ENCODE results near the gene PINK1.
A peak's percentile ranks its signal among the peaks of the same experiment; 100 is the strongest.

PINK1 gene

DNA sequence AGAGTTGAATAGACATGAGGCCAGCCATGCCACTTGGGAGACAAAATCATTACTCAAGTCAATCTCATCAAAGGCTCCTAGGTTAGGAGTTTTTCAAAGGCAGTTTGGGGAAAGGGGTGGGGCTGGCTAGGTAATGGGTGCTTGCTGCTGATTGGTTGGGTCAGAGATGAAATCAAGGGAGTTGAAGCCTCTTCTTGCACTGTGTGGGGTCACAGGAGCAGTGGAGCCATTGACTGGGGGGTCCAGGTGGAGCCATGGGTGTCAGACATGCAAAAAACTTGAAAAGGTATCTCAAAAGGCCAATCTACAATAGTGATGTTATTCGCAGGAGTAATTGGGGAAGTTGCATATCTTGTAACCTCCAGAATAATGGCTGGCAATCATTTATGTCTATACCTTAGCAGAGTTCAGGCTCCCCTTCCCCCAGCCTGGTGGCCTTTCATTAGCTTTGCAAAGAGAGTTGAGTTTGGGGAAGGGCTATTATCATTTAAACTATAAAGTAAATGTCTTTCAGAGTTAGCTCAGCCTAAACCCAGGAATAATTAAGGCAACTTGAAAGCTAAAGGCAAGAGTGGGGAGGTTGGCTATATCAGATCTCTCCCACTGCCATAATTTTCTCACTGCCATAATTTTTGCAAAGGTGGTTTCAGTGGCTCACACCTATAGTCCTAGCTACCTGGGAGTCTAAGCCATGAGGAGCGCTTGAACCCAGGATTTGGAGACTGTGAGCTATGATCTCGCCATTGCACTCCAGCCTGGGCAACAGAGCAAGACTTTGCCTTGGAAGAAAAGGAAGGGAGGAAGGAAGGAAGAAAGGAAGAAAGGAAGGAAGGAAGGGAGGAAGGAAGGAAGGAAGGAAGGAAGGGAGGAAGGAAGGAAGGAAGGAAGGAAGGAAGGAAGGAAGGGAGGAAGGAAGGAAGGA lies 7.8 kb upstream of the PINK1 start:
- ChIA-PET POLR2A (no interaction called here), CTCF (interaction anchor here (0.8 to 18.7 kb wide), 6 partner anchors 8 to 104 kb away, joined by 3 to 224 read pairs (median 7); partner anchors contain the start of gene PINK1)
- no peak overlapping the region for H3K4me3 ChIP-seq (ENCODE audit: low read depth, low read length)
- DNase-seq (ENCODE audit: low read depth, low spot score): no peak
- TF ChIP-seq, protein P1, sequence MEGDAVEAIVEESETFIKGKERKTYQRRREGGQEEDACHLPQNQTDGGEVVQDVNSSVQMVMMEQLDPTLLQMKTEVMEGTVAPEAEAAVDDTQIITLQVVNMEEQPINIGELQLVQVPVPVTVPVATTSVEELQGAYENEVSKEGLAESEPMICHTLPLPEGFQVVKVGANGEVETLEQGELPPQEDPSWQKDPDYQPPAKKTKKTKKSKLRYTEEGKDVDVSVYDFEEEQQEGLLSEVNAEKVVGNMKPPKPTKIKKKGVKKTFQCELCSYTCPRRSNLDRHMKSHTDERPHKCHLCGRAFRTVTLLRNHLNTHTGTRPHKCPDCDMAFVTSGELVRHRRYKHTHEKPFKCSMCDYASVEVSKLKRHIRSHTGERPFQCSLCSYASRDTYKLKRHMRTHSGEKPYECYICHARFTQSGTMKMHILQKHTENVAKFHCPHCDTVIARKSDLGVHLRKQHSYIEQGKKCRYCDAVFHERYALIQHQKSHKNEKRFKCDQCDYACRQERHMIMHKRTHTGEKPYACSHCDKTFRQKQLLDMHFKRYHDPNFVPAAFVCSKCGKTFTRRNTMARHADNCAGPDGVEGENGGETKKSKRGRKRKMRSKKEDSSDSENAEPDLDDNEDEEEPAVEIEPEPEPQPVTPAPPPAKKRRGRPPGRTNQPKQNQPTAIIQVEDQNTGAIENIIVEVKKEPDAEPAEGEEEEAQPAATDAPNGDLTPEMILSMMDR (IDR thresholded peaks at IDR 0.05; ENCODE audit: insufficient read depth, low read length, missing control alignments): no peak

- TF ChIP-seq, protein P1 (IDR thresholded peaks at IDR 0.05; ENCODE audit: insufficient read depth, low read length, missing control alignments): no peak
- no peak overlapping the region for H3K4me3 ChIP-seq (ENCODE audit: low read depth, low read length)
- POLR2A ChIA-PET: no interaction called here
- no peak for DNase-seq (ENCODE audit: low read depth, low spot score)
- CTCF ChIA-PET: interaction anchor here (1.1 to 18.7 kb wide), 4 partner anchors 7 to 16 kb away, joined by 3 to 224 read pairs (median 8); partner anchors contain the start of gene PINK1
These were observed 7.2 kb upstream of the PINK1 start for GRCh38 chr1:20626098-20626427.

GRCh38 chr1:20626524-20626923 lies 6.7 kb upstream of the PINK1 start:
- TF ChIP-seq, protein P1 (IDR thresholded peaks at IDR 0.05; ENCODE audit: insufficient read depth, low read length, missing control alignments): no peak
- CTCF ChIA-PET: interaction anchor here (1.1 to 18.7 kb wide), 4 partner anchors 7 to 103 kb away, joined by 3 to 224 read pairs (median 8); partner anchors contain the start of gene PINK1
- H3K4me3 ChIP-seq (ENCODE audit: low read depth, low read length): no peak overlapping the region
- POLR2A ChIA-PET: no interaction called here
- no peak for DNase-seq (ENCODE audit: low read depth, low spot score)

GRCh38 chr1:20630729-20631128 lies 2.5 kb upstream of the PINK1 start:
- POLR2A ChIA-PET: no interaction called here
- CTCF ChIA-PET: interaction anchor here (1.2 to 14.5 kb wide), 10 partner anchors 10 to 418 kb away, joined by 3 to 323 read pairs (median 37); partner anchors contain the start of genes CDA and DDOST
- no peak for DNase-seq (ENCODE audit: low read depth, low spot score)
- TF ChIP-seq, protein P1 (IDR thresholded peaks at IDR 0.05; ENCODE audit: insufficient read depth, low read length, missing control alignments): no peak
- H3K4me3 ChIP-seq (ENCODE audit: low read depth, low read length): no peak overlapping the region

DNA sequence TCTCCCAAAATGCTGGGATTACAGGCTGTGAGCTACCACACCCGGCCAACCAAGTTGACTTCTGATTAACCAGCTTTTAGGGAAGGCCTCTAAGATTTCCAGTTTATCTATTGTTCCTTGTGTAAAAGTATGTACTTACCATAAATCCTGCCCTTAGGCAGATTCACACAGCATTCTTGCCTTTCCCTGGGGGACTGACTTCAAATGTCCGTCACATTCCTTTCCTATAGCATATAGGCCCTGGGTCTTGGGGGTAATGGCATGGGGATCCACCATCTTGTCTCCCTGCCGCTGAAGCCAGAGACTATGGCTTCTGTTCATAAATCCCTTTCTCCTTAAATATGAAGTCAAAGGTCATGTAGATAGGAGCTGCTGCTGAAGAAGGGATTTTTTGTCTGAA lies 872 bp upstream of the PINK1 start:
- TF ChIP-seq, protein P1 (IDR thresholded peaks at IDR 0.05; ENCODE audit: insufficient read depth, low read length, missing control alignments): no peak
- POLR2A ChIA-PET: no interaction called here

GRCh38 chr1:20634065-20634593 lies 871 bp downstream of the PINK1 start:
- POLR2A ChIA-PET: interaction anchor here (0.6 to 1.1 kb wide), 3 partner anchors 12 to 59 kb away, joined by 3 to 5 read pairs (median 5); no protein-coding TSS in a partner anchor
- no peak for DNase-seq (ENCODE audit: low read depth, low spot score)
- peak overlapping the region; percentile 79 for H3K4me3 ChIP-seq (ENCODE audit: low read depth, low read length)
- CTCF ChIA-PET: interaction anchor here (0.6 to 14.5 kb wide), 27 partner anchors 7 to 909 kb away, joined by 3 to 323 read pairs (median 6); partner anchors contain the start of genes CDA and DDOST
- TF ChIP-seq, protein P1 (IDR thresholded peaks at IDR 0.05; ENCODE audit: insufficient read depth, low read length, missing control alignments): no peak

More for the DNA sequence above, 872 bp upstream of the PINK1 start:
- H3K4me3 ChIP-seq (ENCODE audit: low read depth, low read length): no peak overlapping the region
- CTCF ChIA-PET: interaction anchor here (0.7 to 14.5 kb wide), 29 partner anchors 8 to 563 kb away, joined by 3 to 323 read pairs (median 8); partner anchors contain the start of genes CDA, DDOST and FAM43B
- DNase-seq (ENCODE audit: low read depth, low spot score): no peak
